GM06990 (cell line): ENCODE results near the gene PTTG1IP.

Experiments used
- DNase-seq: peaks from one replicate; pipeline ENCODE4 v3.0.0-alpha.2; 2011; ENCODE audit not compliant: insufficient read length; ENCODE audit errors: extremely low read depth
- H3K27me3 ChIP-seq: replicated peaks from 2 replicates; pipeline ENCODE4 v1.6.0; 2011; ENCODE audit warnings: low read length; ENCODE audit not compliant: control insufficient read depth, insufficient read depth
- H3K36me3 ChIP-seq: 2 replicates; pipeline ENCODE4 v1.5.1; 2011; ENCODE audit warnings: low read length; ENCODE audit not compliant: control insufficient read depth, insufficient read depth
- H3K4me3 ChIP-seq: replicated peaks from 2 replicates; pipeline ENCODE4 v1.5.1; 2011; ENCODE audit warnings: low read depth, mild to moderate bottlenecking, control low read depth, low read length
- CTCF ChIP-seq: IDR thresholded peaks from 2 replicates; pipeline ENCODE4 v1.5.1; 2011; ENCODE audit warnings: low read length, control low read depth, mild to moderate bottlenecking, inconsistent platforms; ENCODE audit not compliant: insufficient read depth, poor library complexity, severe bottlenecking

PTTG1IP gene

GRCh38 chr21:44910229-44911067, 37.0 kb upstream of the PTTG1IP start:
- DNase-seq, result no peak
- H3K27me3 ChIP-seq, result no peaks in the 10 kb centered on the region
- no peak overlapping the region for H3K4me3 ChIP-seq
- H3K36me3 ChIP-seq, result peaks cover 18% of the 10 kb centered on the region
- TF ChIP-seq CTCF, result no peak

GRCh38 chr21:44909719-44910118, 36.2 kb upstream of the PTTG1IP start:
- Histone ChIP-seq H3K4me3 (no peak overlapping the region), H3K27me3 (no peaks in the 10 kb centered on the region), H3K36me3 (peaks cover 23% of the 10 kb centered on the region)
- TF ChIP-seq CTCF, result no peak
- no peak for DNase-seq

- H3K4me3 ChIP-seq, result no peak overlapping the region
- H3K36me3 ChIP-seq, result peaks cover 26% of the 10 kb centered on the region
- DNase-seq, result no peak
- TF ChIP-seq CTCF, result no peak
- no peaks in the 10 kb centered on the region for H3K27me3 ChIP-seq
These were observed 35.4 kb upstream of the PTTG1IP start for GRCh38 chr21:44908908-44909307.

GRCh38 chr21:44907966-44908895, 34.7 kb upstream of the PTTG1IP start:
- DNase-seq, result no peak
- H3K4me3 ChIP-seq, result no peak overlapping the region; the same call in 1 of the 2 replicates
- TF ChIP-seq CTCF, result no peak
- H3K36me3 ChIP-seq, result peaks cover 32% of the 10 kb centered on the region
- H3K27me3 ChIP-seq, result no peaks in the 10 kb centered on the region

GRCh38 chr21:44907225-44907965, 33.9 kb upstream of the PTTG1IP start:
- Histone ChIP-seq H3K27me3 (no peaks in the 10 kb centered on the region), H3K36me3 (peaks cover 39% of the 10 kb centered on the region), H3K4me3 (no peak overlapping the region)
- no peak for TF ChIP-seq CTCF
- no peak for DNase-seq
